Mesodermal cell (in vitro differentiated cells): ENCODE data around the gene ANO9.
A peak's percentile ranks its signal among the peaks of the same experiment; 100 is the strongest.
"Not testable (repeated sequence)": the region's sequence is repeated elsewhere in the genome, so short reads cannot be mapped to it uniquely, and the experiment has no call there.

Experiments
- H3K27ac ChIP-seq: 2 replicates; pipeline ENCODE4 v1.7.0; 2013; ENCODE audit warnings: mild to moderate bottlenecking, low read depth, low read length, moderate library complexity; ENCODE audit not compliant: severe bottlenecking
- H3K36me3 ChIP-seq: 2 replicates; pipeline ENCODE4 v1.7.1; 2013; ENCODE audit warnings: mild to moderate bottlenecking, low read length, moderate library complexity; ENCODE audit not compliant: control insufficient read depth, insufficient read depth
- H3K4me1 ChIP-seq: one replicate; pipeline ENCODE4 v1.7.1; 2013; ENCODE audit warnings: mild to moderate bottlenecking, low read length; ENCODE audit not compliant: insufficient read depth, control insufficient read depth, poor library complexity, severe bottlenecking
- H3K4me3 ChIP-seq: 2 replicates; pipeline ENCODE4 v1.7.0; 2013; ENCODE audit warnings: low read length, control low read depth, mild to moderate bottlenecking; ENCODE audit not compliant: insufficient read depth, poor library complexity, severe bottlenecking; ENCODE audit errors: extremely low read depth
- H3K9me3 ChIP-seq: 2 replicates; pipeline ENCODE4 v1.7.1; 2013; ENCODE audit warnings: mild to moderate bottlenecking, low read length, moderate library complexity; ENCODE audit not compliant: control insufficient read depth
- WGBS, 2 experiments: methylation state at CpG; one replicate each; pipeline ENCODE4 v1.1.5; 2013; ENCODE audit warnings: missing lambda C conversion rate in 2 of 2; ENCODE audit not compliant: insufficient coverage in 2 of 2; 5-methylcytosine and 5-hydroxymethylcytosine counted together

Gene ANO9

DNA sequence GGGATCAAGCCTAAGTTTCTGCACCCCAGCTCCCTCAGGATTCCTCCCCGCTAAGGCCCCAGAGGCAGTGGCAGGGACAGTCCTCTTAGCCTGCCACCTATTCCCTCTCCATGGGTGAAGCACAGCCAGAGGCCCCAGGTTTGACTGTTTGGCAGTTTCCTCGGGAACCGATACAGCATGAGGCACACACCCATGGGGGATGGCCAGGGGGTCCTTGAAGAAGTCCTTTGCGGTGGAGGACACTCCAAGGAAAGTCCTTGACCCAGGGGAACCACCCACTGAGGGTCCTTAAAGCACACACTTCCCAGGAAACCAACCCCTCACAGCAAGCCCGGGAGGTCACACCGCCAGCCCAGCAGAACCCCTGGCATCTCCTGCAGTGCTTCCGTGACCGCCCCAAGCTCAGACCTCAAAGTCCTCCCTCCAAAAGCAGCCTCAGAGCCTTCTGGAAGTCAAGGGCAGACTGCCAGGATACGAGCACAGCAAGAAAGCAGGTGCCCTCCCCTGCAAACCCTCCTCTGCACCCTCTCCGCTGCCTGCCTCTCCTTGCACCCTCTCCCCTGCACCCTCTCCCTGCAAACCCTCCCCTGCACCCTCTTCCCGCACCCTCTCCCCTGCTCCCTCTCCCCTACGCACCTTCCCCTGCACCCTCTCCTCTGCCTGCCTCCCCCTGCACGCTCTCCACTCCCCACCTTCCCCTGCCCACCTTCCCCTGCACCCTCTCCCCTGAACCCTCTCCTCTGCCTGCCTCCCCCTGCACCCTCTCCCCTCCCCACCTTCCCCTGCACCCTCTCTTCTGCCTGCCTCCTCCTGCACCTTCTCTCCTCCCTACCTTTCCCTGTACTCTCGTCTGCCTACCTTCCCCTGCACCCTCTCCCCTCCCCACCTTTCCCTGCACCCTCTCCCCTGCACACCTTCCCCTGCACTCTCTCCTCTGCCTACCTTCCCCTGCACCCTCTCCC is 28.4 kb downstream of the ANO9 start:
- no peak overlapping the region for H3K27ac ChIP-seq
- 68 to 79% methylated on average over 8 to 11 of the region's 14 CpGs for WGBS, 2 experiments
- H3K4me1 ChIP-seq, result peaks cover 9% of the 10 kb centered on the region
- H3K4me3 ChIP-seq, result no peak overlapping the region
- H3K36me3 ChIP-seq, result no peaks in the 10 kb centered on the region
- H3K9me3 ChIP-seq, result no peaks in the 10 kb centered on the region

DNA sequence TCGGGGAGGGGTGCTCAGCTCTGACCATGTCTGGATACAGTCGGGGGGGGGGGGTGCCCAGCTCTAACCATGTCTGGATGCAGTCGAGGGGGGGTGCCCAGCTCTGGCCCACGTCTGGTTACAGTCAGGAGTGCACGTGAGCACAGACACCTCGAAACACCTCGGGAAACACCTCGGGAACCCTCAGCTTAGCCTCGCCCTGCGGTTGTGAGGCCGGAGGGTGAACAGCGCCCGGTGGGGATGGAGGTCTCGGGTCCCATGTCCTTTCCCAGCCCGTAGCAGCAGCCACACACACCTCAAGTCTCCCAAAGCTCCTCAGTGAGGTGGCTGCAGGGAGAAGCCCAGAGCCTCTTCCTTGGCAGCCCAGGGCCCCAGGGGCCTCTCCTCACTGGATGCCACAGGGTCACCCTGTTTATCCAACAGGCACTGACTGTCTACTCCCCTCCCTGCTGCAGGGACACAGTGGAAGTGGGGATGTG is 29.1 kb downstream of the ANO9 start:
- Histone ChIP-seq H3K9me3 (no peaks in the 10 kb centered on the region), H3K4me1 (peaks cover 9% of the 10 kb centered on the region), H3K27ac (no peak overlapping the region), H3K4me3 (no peak overlapping the region), H3K36me3 (no peaks in the 10 kb centered on the region)
- WGBS, 2 experiments, result 90 to 93% methylated on average over 8 to 12 of the region's 15 CpGs

DNA sequence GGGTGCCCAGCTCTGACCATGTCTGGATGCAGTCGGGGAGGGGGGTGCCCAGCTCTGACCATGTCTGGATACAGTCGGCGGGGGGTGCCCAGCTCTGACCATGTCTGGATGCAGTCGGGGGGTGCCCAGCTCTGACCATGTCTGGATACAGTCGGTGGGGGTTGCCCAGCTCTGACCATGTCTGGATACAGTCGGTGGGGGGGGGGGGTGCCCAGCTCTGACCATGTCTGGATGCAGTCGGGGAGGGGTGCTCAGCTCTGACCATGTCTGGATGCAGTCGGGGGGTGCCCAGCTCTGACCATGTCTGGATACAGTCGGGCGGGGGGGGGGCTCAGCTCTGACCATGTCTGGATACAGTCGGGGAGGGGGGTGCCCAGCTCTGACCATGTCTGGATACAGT is 30.3 kb downstream of the ANO9 start:
- 100% methylated on average over 3 of the region's 11 CpGs; no CpG with 5 or more reads in 1 of the 2 experiments for WGBS, 2 experiments
- not testable (repeated sequence) for H3K27ac ChIP-seq, H3K9me3 ChIP-seq, H3K4me1 ChIP-seq, H3K36me3 ChIP-seq, H3K4me3 ChIP-seq

DNA sequence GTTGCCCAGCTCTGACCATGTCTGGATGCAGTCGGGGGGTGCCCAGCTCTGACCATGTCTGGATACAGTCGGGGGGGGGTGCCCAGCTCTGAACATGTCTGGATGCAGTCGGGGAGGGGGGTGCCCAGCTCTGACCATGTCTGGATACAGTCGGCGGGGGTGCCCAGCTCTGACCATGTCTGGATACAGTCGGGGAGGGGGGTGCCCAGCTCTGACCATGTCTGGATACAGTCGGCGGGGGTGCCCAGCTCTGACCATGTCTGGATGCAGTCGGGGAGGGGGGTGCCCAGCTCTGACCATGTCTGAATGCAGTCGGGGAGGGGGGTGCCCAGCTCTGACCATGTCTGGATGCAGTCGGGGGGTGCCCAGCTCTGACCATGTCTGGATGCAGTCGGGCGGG is 31.1 kb downstream of the ANO9 start:
- H3K27ac ChIP-seq, result not testable (repeated sequence)

DNA sequence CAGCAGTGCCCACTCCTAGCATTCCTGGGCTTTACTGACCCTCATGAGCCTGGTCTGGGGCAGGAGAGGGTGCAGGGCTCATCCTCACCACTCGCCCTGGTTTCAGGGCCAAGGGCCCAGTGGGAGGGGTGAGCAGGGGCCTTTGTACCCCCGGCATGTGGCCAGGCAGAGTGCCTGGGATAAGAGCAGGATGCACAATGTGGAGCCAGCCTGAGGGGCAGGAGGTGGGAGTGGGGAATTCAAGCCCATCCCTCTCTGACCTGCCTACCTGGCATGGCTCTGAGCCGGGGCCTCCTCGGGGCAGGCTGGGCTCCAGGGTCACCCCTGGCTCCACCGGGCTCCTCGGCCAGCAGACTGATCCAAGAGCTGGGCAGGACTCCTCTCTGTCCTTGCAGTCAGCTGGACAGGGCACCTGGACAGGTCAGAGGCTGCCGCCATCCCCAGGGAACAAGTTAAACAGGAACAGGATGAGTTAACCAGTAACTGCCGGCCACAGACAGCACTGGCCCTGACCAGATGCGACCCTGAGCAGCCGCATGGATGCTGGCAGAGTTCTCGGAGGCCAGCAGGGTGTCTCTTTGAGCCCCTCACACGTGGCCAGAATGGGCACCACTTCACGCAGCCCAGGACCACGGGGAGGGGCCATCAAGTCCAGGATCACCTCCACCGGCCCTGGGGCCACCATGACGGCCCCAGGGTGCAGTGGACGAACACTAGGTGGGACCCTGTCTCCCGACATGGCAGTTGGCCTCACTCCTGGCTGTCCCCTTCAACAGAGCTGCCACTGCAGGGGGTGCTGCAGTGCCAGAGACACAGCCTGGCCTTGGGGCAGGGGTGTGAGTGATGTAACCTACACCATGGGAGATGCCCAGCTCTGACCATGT is 32.0 kb downstream of the ANO9 start:
- Histone ChIP-seq H3K27ac (no peak overlapping the region), H3K4me3 (no peak overlapping the region), H3K4me1 (no peaks in the 10 kb centered on the region), H3K9me3 (no peaks in the 10 kb centered on the region), H3K36me3 (no peaks in the 10 kb centered on the region)
- 79 to 80% methylated on average over 16 to 18 of the region's 18 CpGs for WGBS, 2 experiments

More for the DNA sequence above, 31.1 kb downstream of the ANO9 start:
- WGBS, 2 experiments, result 100% methylated on average over 2 to 3 of the region's 13 CpGs
- H3K36me3 ChIP-seq, H3K4me3 ChIP-seq, H3K9me3 ChIP-seq, H3K4me1 ChIP-seq: not testable (repeated sequence)

- whole genome bisulfite sequencing, 2 experiments, result 88 to 94% methylated on average over 7 of the region's 7 CpGs
- Histone ChIP-seq H3K4me1 (no peaks in the 10 kb centered on the region), H3K27ac (no peak overlapping the region), H3K36me3 (no peaks in the 10 kb centered on the region), H3K9me3 (no peaks in the 10 kb centered on the region), H3K4me3 (no peak overlapping the region)
Measured at GRCh38 chr11:409008-409599, 32.7 kb downstream of the ANO9 start.

- no peaks in the 10 kb centered on the region for H3K4me1 ChIP-seq
- no peak overlapping the region for H3K4me3 ChIP-seq
- 90 to 95% methylated on average over 15 of the region's 15 CpGs for WGBS, 2 experiments
- no peaks in the 10 kb centered on the region for H3K36me3 ChIP-seq
- H3K9me3 ChIP-seq, result no peaks in the 10 kb centered on the region
- no peak overlapping the region for H3K27ac ChIP-seq
Measured at GRCh38 chr11:408154-409007, 33.4 kb downstream of the ANO9 start.

- H3K9me3 ChIP-seq, result no peaks in the 10 kb centered on the region
- WGBS, 2 experiments, result 90% methylated on average over 21 to 24 of the region's 28 CpGs
Measured at GRCh38 chr11:407651-408123, 34.1 kb downstream of the ANO9 start.

DNA sequence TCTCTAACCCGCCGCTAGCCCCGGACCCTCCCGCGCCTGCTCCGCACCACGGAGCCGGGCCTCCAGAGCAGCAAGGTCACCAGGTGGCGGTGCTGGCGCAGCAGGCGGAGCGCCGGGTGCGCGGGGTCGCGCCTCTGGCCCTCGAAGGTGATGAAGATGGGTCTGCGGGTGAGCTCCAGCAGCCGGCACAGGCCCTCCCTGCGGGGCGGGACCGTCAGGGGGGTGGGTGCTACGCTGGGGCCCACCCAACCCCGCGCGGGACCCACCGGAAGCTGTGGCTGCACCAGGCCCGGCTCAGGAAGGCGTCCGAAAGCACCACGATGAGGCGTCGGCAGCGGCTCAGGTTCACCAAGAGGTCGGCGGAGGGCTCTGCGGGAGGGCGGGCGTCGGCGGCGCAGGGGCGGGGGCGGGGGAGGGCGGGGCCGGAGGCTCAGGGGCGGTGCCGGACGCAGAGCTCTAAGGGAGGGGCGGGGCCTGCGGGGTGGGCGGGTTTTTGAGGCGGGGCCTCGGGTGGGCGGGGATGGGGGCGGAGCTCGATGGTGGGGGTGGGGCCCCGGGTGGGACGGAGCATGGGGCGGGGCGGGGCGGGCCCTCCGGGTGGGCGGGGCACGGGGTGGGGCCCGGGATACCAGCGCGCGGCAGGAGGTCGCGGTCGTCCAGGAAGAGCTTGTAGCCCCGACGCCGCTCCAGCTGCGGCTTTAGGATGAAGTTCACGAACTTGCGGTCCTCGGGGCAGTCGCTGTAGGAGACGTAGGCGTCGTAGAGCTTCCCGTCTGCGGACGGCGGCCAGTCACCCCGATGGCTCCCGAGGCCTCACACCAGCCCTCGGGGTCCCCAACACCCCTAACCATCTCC is 34.8 kb downstream of the ANO9 start:
- Histone ChIP-seq H3K4me1 (no peaks in the 10 kb centered on the region), H3K36me3 (no peaks in the 10 kb centered on the region), H3K4me3 (peak overlapping the region; percentile 44), H3K27ac (no peak overlapping the region), H3K9me3 (no peaks in the 10 kb centered on the region)
- 9 to 22% methylated on average over 39 to 55 of the region's 91 CpGs for WGBS, 2 experiments

More at GRCh38 chr11:407651-408123, 34.1 kb downstream of the ANO9 start:
- Histone ChIP-seq H3K36me3 (no peaks in the 10 kb centered on the region), H3K4me1 (no peaks in the 10 kb centered on the region), H3K4me3 (no peak overlapping the region), H3K27ac (no peak overlapping the region)
